NT2/D1 (cell line): ENCODE measurements around the gene AP2B1.

Source experiments
- SUZ12 ChIP-seq: IDR thresholded peaks from 2 replicates; pipeline ENCODE4 v1.6.1; 2011; ENCODE audit not compliant: insufficient read length, insufficient read depth; ENCODE audit errors: extremely low read depth
- YY1 ChIP-seq: IDR thresholded peaks from 2 replicates; pipeline ENCODE4 v1.6.1; 2011; ENCODE audit not compliant: insufficient read length, insufficient read depth
- ZNF274 ChIP-seq: IDR thresholded peaks from 2 replicates; pipeline ENCODE4 v1.6.1; 2011; ENCODE audit warnings: mild to moderate bottlenecking, low read depth, low read length

GRCh38 chr17:35698800-35699199, 111.7 kb downstream of the AP2B1 start:
- TF ChIP-seq SUZ12 (no peak), ZNF274 (no peak), YY1 (no peak)
